GM12878 (cell line): ENCODE data around the gene C5orf46. TPM values are rescaled to one million over a fixed set of nuclear protein-coding genes. Genes with fewer than 3 reads are reported as not detected.

ENCODE experiments used
- ATAC-seq: fragments of 200-7000 bp; cut with Tn5 transposase; 3 replicates; pipeline ENCODE4 v1.9.1; 2020; ENCODE audit warnings: mild to moderate bottlenecking, moderate library complexity
- BruUV-seq: library from RNA; stranded (reverse); fragments of 400-500 nt; replicated peaks from 2 replicates; lab custom pipeline; 2021; lab: Mats Ljungman, UMichigan
- CTCF ChIA-PET: fragments of 300-600 bp; sonication (Branson Sonifier 250); formaldehyde crosslinking; extraction: SDS; loops from one replicate; lab custom pipeline; 2021; ENCODE audit warnings: inconsistent platforms; lab: Yijun Ruan, JAX
- POLR2A ChIA-PET: fragments of 350-600 bp; formaldehyde crosslinking; extraction: SDS; loops from one replicate; lab custom pipeline; 2021; ENCODE audit warnings: inconsistent platforms; lab: Charles Lee
- RAD21 ChIA-PET: fragments of 300-600 bp; sonication (Branson Sonifier 250); formaldehyde crosslinking; loops from one replicate; lab custom pipeline; 2023; ENCODE audit warnings: antibody characterized with exemption; ENCODE audit not compliant: unreplicated experiment; lab: Charles Lee
- SMC1A ChIA-PET: fragments of 300-600 bp; sonication (Branson Sonifier 250); formaldehyde crosslinking; loops from one replicate; lab custom pipeline; 2023; ENCODE audit not compliant: unreplicated experiment, uncharacterized antibody; lab: Charles Lee
- DNase-seq: peaks from one replicate; pipeline ENCODE4 v3.0.0-alpha.2; 2011; ENCODE audit warnings: low read depth, low spot score
- FAIRE-seq: peaks from 3 replicates; lab custom pipeline; 2011; peaks lifted over from hg19 to GRCh38; lab: Jason Lieb, UNC
- H2AFZ ChIP-seq: 2 replicates; pipeline ENCODE4 v1.6.0; 2011; ENCODE audit warnings: low read depth, low read length, control low read depth; ENCODE audit not compliant: control insufficient read depth
- H3K27ac ChIP-seq: 2 replicates; pipeline ENCODE4 v1.5.1; 2011; ENCODE audit warnings: control low read depth; ENCODE audit not compliant: control insufficient read depth, insufficient read depth
- H3K27me3 ChIP-seq, 2 experiments: replicated peaks in 1 of 2; 2 replicates each; pipeline versions ENCODE4 v1.6.0 to v1.6.1; 2011; ENCODE audit warnings: low read length in 1 of 2; ENCODE audit not compliant: control insufficient read depth in 2 of 2, insufficient read depth in 2 of 2
- H3K36me3 ChIP-seq, 2 experiments: 2 replicates each; pipeline ENCODE4 v1.5.1; 2011; ENCODE audit warnings: low read length in 1 of 2; ENCODE audit not compliant: control insufficient read depth in 2 of 2, insufficient read depth in 2 of 2
- H3K4me1 ChIP-seq: 2 replicates; pipeline ENCODE4 v1.6.1; 2011; ENCODE audit warnings: mild to moderate bottlenecking, low read length, moderate library complexity, mixed read lengths; ENCODE audit not compliant: control insufficient read depth, insufficient read depth
- H3K4me2 ChIP-seq: 2 replicates; pipeline ENCODE4 v1.6.0; 2011; ENCODE audit warnings: control low read depth; ENCODE audit not compliant: control insufficient read depth, insufficient read depth
- H3K4me3 ChIP-seq: fragments of 200-600 bp; sonication (generic); 2 replicates; pipeline ENCODE4 v1.5.1; 2016
- H3K79me2 ChIP-seq: 2 replicates; pipeline ENCODE4 v1.6.0; 2011; ENCODE audit warnings: low read length; ENCODE audit not compliant: control insufficient read depth, insufficient read depth
- H3K9ac ChIP-seq: 2 replicates; pipeline ENCODE4 v1.8.0; 2011; ENCODE audit warnings: low read length, control low read depth, mixed read lengths; ENCODE audit not compliant: control insufficient read depth, insufficient read depth
- H3K9me3 ChIP-seq: replicated peaks from 3 replicates; pipeline ENCODE4 v1.5.1; 2011; ENCODE audit warnings: mild to moderate bottlenecking, low read length; ENCODE audit not compliant: control insufficient read depth, insufficient read depth
- H4K20me1 ChIP-seq: 2 replicates; pipeline ENCODE4 v1.6.0; 2011; ENCODE audit not compliant: control insufficient read depth, insufficient read depth
- BACH1 ChIP-seq: fragments of 450-650 bp; IDR thresholded peaks from 2 replicates; pipeline ENCODE4 v1.6.1; 2017; ENCODE audit warnings: mild to moderate bottlenecking, borderline replicate concordance
- CREM ChIP-seq: IDR thresholded peaks from 2 replicates; pipeline ENCODE4 v1.6.1; 2014; ENCODE audit warnings: antibody characterized with exemption, low read depth
- ESRRA ChIP-seq: IDR thresholded peaks from 2 replicates; pipeline ENCODE4 v1.6.1; 2012; ENCODE audit warnings: mild to moderate bottlenecking, low read length, improper control_type of control experiment
- HCFC1 ChIP-seq: fragments of 150-350 bp; IDR thresholded peaks from 2 replicates; pipeline ENCODE4 v1.6.1; 2014; ENCODE audit warnings: low read length
- HDAC6 ChIP-seq: fragments of 200-600 bp; sonication (generic); IDR thresholded peaks from one replicate; pipeline ENCODE4 v1.8.0; 2017; ENCODE audit warnings: antibody characterized with exemption; ENCODE audit not compliant: unreplicated experiment
- IKZF1 ChIP-seq: fragments of 450-650 bp; conservative IDR thresholded peaks from 2 replicates; pipeline ENCODE4 v1.6.1; 2017; ENCODE audit warnings: antibody characterized with exemption, mild to moderate bottlenecking
- NBN ChIP-seq: fragments of 450-650 bp; IDR thresholded peaks from 2 replicates; pipeline ENCODE4 v1.6.1; 2016
- RCOR1 ChIP-seq: conservative IDR thresholded peaks from 2 replicates; pipeline ENCODE4 v1.6.1; 2012; ENCODE audit warnings: low read depth, low read length, improper control_type of control experiment
- RFX5 ChIP-seq: IDR thresholded peaks from 2 replicates; pipeline ENCODE4 v1.6.1; 2011; ENCODE audit warnings: low read depth, low read length, improper control_type of control experiment
- SP1 ChIP-seq: IDR thresholded peaks from one replicate; pipeline ENCODE4 v1.6.1; 2011; ENCODE audit warnings: low read depth, low read length
- TCF12 ChIP-seq: IDR thresholded peaks from 2 replicates; pipeline ENCODE4 v1.6.1; 2011; ENCODE audit warnings: low read depth, mild to moderate bottlenecking, low read length
- WGBS: methylation state at CpG from one replicate; pipeline ENCODE4 v1.1.6; 2016; ENCODE audit warnings: low lambda C conversion rate; ENCODE audit not compliant: insufficient replicate concordance, insufficient coverage; ENCODE audit errors: missing lambda C conversion rate; 5-methylcytosine and 5-hydroxymethylcytosine counted together
- in situ Hi-C: fragments of 300-500 bp; cut with MboI; formaldehyde crosslinking; loops from 9 replicates; pipeline ENCODE4 v1.14.3; 2018; ENCODE audit warnings: mixed read lengths
- intact Hi-C: fragments of 100-400 bp; cut with micrococcal nuclease; formaldehyde crosslinking; loops from one replicate; pipeline ENCODE4 v1.14.2; 2022; ENCODE audit not compliant: unreplicated experiment
- polyA plus RNA-seq, 11 experiments: library from polyadenylated mRNA; depleted of rRNA in 4 of 11; unstranded in 6 of 11; stranded (reverse) in 5 of 11; fragments of >200 nt; fragmentation: Nextera tagmentation in 4 of 11; fragmentation: Illumina TruSeq in 1 of 11; extraction: Ambion mirVana in 4 of 11; extraction: Trizol in 1 of 11; gene quantifications; 1 replicate in 1 of 11; 2 replicates in 10 of 11; pipeline versions ENCODE4 v1.2.1 to v1.2.3, GENCODE V29; 2011 to 2016; ENCODE audit warnings: inconsistent platforms in 2 of 11, missing spikeins in 2 of 11, low read depth in 1 of 11
- total RNA-seq, 4 experiments: library from RNA; depleted of rRNA in 3 of 4; stranded (reverse); fragments of >200 nt in 3 of 4; fragmentation: Illumina TruSeq in 1 of 4; extraction: Trizol in 1 of 4; gene quantifications; 2 replicates each; pipeline versions ENCODE4 v1.2.1 to v1.2.3, GENCODE V29; 2013 to 2021

The C5orf46 gene
- total and polyA plus RNA-seq, 10 of the 15 experiments (the other 5 are each of a cell fraction or from before 2014, with no cell fraction given), result not detected

DNA sequence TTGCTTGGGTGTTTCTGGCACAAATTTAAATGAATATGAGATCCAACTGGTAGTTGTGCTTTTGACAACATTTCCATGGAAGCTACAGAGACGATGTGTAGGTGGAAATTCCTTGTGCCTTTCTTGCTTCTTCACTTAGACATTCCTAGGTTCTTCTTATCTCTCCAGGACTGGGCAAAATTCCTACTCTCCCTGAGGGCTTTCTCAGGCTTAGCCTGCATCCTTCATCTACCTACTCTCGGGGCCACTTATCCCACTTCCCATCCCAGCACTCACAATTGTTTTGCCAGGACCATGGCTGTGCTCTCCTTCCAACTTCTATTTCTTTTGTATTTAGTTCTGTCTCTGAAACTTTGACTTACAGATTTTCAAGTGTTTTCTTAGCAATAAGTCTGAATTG lies 57.1 kb downstream of the C5orf46 start:
- Histone ChIP-seq H3K27me3 (no peaks in the 10 kb centered on the region), H2AFZ (no peak overlapping the region), H3K36me3 (no peaks in the 10 kb centered on the region), H3K4me3 (no peak overlapping the region), H3K9me3 (no peaks in the 10 kb centered on the region), H4K20me1 (no peaks in the 10 kb centered on the region), H3K9ac (no peak overlapping the region), H3K79me2 (no peaks in the 10 kb centered on the region), H3K27ac (no peak overlapping the region), H3K4me1 (no peaks in the 10 kb centered on the region), H3K4me2 (no peak overlapping the region)
- TF ChIP-seq HCFC1, result no peak
- TF ChIP-seq RFX5, result no peak
- no peak for TF ChIP-seq HDAC6
- TF ChIP-seq SP1, result no peak
- no peak for TF ChIP-seq BACH1
- TF ChIP-seq RCOR1, result no peak
- TF ChIP-seq ESRRA, result no peak
- no peak for TF ChIP-seq IKZF1
- no peak for TF ChIP-seq CREM
- no peak for TF ChIP-seq TCF12
- TF ChIP-seq NBN, result no peak
- ChIA-PET SMC1A (interaction anchor here (2.2 kb wide), 1 partner anchor 8 kb away, joined by 9 read pairs; no protein-coding TSS in a partner anchor), POLR2A (no interaction called here), CTCF (interaction anchor here (1.0 to 1.8 kb wide), 2 partner anchors 9 to 16 kb away, joined by 3 to 7 read pairs; no protein-coding TSS in a partner anchor), RAD21 (no interaction called here)
- no peak for FAIRE-seq
- 0% methylated on average over 2 of the region's 2 CpGs for WGBS
- BruUV-seq, result no TSS peak
- in situ Hi-C loops (no loop called here), intact Hi-C loops (no loop called here)
- no peak for ATAC-seq
- DNase-seq, result no peak
